ENCODE results near the gene KSR2.

- no peak for TF ChIP-seq EZH2 (IDR thresholded peaks at IDR 0.05)
- no peak for TF ChIP-seq POLR2AphosphoS5 (IDR thresholded peaks at IDR 0.05; ENCODE audit: borderline replicate concordance, low read depth, low read length)
- no peak for TF ChIP-seq FOXP2 (optimal IDR thresholded peaks at IDR 0.05; ENCODE audit: control extremely low read depth, extremely low read length, insufficient read depth)
Observed at GRCh38 chr12:117469883-117470483, 498.8 kb downstream of the KSR2 start.

All from SK-N-MC (cell line).